IPS DF 4.7 (cell line): ENCODE measurements around the gene CD209.
"Not testable (repeated sequence)": the region's sequence is repeated elsewhere in the genome, so short reads cannot be mapped to it uniquely, and the experiment has no call there.

Experiments used
- DNase-seq: peaks from one replicate; pipeline ENCODE4 v3.0.0-alpha.2; 2013; ENCODE audit warnings: low spot score; ENCODE audit errors: extremely low read depth

CD209 gene

GRCh38 chr19:7769171-7769570, 21.8 kb upstream of the CD209 start:
- no peak for DNase-seq

DNA sequence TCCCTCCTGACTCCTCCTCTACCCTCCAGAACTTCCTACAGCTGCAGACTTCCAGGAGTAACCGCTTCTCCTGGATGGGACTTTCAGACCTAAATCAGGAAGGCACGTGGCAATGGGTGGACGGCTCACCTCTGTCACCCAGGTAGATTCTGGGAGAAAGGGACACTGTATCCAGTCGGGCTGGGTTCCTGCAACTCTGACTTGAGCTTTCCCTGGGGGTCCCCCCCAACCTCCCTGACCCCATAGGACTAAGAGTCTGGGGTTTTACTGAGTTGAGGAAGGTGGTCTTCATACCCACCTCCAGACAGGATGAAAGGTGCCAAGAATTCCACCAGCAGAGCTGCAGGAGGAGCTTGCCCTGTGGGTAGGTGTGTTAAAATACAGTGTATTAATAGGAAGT, 20.2 kb upstream of the CD209 start:
- DNase-seq: no peak

DNA sequence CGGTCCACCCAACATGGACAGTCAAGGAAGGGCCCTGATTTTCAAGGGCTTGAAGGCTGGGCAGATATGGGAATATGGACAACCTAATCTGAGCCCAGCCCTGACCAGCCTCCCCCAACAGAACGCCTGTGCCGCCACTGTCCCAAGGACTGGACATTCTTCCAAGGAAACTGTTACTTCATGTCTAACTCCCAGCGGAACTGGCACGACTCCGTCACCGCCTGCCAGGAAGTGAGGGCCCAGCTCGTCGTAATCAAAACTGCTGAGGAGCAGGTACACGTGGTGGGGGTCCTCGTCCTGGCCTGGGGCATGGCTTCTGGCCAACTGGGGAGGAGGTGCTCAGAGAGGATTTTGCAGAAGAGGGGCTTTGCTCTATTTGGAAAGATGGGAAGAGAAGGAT, 19.2 kb upstream of the CD209 start:
- DNase-seq: no peak

DNA sequence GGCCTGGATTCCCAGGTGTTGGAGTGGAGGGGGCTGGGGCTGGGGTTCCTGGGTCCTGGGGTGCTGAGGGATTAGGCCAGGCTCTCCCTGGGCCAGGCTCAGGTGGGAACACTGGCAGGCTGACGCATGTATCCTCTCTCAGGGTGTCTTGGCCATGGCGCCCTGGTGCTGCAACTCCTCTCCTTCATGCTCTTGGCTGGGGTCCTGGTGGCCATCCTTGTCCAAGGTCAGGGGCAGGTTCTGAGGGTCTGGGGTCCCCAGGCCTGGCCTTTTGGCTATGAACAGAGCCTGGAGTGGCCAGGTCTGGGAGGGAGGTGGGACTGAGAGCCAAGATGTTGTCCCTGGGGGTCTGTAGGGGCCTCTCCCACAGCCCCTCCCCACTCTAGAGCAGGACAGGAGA, 17.7 kb upstream of the CD209 start:
- not testable (repeated sequence) for DNase-seq

DNA sequence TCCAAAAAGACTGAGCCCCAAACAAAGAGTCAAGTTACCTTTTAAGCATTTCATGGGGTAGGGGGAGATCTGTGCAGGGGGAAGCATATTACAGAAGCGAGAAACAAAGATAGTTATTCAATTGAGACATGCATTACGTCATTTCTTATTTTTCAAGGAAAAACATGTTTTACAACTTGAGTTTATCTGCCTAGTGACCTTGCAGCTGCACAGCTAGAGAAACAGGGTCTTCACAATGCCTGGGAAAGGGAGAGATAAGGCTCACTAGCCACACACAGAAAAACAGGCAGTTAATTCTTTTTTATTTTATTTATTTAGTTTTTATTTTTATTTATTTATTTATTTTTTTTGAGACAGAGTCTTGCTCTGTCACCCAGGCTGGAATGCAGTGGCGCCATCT, 16.8 kb upstream of the CD209 start:
- not testable (repeated sequence) for DNase-seq

DNA sequence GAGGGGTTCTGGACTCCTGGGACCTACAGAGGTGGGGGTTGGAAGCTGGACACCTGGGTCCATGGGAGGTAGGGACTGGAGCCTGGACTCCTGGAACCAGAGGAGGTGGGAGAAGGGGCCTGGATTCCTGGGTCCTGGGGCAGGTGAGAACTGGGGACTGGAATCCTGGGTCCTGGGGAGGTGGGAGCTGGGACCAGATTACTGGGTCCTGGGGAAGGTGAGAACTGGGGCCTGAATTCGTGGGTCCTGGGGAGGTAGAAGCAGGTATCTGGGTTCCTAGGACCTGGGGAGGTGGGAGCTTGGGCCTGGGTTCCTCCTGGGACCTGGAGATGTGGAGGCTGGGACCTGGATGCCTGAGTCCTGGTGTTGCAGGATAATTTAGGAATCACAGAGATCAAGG, 16.4 kb upstream of the CD209 start:
- no peak for DNase-seq

DNA sequence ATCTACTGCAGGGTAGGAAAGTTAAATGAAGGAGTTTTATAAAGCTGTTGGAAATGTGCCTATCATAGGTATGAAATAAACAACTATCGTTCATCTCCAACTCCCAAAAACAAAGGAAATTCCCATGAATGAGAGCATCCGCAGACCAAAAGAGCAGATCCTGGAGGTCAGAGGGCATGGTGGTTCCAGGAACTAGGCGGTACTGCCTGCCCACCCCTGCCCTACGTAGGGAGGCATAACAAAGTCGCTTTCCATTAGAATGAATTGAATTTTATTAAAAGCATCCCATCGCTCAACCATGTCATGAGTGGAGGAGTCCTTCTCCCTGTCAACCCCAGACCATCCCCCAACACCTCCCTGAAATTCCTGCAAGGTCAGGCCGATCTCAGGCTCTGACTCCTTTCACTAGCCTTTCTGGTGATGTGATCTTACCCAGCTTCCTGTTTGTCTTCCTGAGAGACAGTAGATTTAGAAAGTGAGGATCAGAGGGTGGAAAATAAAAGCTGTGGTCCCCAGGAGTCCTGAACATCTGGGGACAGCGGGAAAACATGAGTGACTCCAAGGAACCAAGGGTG, 15.5 kb upstream of the CD209 start, which contains the start of gene CLEC4M:
CLEC4M (plus strand) TSS at position 525 of the 575 bp plus-strand sequence; CDS start at position 549, 24 bp downstream.
- DNase-seq: no peak

DNA sequence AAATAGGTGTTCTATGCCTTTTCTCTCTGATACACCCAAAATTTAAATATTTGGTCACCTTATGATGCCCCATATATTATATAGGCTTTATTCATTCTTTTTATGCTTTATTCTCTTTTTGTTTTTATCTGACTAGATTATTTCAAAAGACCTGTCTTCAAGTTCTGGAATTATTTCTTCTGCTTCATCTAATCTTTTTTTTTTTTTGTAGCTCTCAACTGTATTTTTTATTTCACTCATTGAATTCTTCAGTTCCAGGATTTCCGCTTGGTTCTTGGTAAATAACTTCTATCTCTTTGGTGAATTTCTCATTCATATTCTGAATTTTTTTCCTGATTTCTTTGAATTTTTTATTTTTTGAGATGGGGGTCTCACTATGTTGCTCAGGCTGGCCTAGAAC, 11.8 kb upstream of the CD209 start:
- DNase-seq: no peak

- DNase-seq: no peak
These were observed 10.0 kb upstream of the CD209 start for GRCh38 chr19:7757358-7757757.

GRCh38 chr19:7756258-7756657, 8.9 kb upstream of the CD209 start:
- no peak for DNase-seq

GRCh38 chr19:7751157-7751783, 3.9 kb upstream of the CD209 start:
- DNase-seq: no peak

DNA sequence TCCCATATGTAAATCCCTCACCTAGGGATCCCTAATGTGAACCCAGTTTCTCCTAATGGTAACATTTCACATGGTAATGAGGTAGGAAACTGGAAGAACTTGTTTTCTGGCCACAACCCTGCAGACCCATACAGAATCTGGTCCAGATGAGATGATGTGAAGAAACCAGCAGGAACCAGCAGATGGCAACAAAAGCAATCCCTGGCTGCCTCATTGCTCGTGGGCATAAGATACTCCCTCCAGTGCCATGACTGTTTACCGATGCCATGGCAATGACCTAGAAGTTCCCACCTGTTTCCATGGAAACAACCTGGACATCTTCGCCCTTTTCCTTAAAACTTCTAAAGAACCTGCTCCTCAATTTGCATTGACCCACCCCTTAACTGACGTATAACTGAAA, 1.4 kb upstream of the CD209 start:
- peak; percentile 92 for DNase-seq

GRCh38 chr19:7748171-7748570, 837 bp upstream of the CD209 start:
- DNase-seq: no peak

DNA sequence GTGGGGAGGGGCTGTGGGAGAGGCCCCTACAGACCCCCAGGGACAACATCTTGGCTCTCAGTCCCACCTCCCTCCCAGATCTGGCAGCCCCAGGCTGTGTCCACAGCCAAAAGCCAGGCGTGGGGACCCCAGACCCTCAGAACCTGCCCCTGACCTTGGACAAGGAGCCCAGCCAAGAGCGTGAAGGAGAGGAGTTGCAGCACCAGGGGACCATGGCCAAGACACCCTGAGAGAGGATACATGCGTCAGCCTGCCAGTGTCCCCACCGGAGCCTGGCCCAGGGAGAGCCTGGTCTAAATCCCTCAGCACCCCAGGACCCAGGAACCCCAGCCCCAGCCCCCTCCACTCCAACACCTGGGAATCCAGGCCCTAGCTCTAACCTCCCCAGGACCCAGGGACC, 1.0 kb downstream of the CD209 start:
- DNase-seq: not testable (repeated sequence)

DNA sequence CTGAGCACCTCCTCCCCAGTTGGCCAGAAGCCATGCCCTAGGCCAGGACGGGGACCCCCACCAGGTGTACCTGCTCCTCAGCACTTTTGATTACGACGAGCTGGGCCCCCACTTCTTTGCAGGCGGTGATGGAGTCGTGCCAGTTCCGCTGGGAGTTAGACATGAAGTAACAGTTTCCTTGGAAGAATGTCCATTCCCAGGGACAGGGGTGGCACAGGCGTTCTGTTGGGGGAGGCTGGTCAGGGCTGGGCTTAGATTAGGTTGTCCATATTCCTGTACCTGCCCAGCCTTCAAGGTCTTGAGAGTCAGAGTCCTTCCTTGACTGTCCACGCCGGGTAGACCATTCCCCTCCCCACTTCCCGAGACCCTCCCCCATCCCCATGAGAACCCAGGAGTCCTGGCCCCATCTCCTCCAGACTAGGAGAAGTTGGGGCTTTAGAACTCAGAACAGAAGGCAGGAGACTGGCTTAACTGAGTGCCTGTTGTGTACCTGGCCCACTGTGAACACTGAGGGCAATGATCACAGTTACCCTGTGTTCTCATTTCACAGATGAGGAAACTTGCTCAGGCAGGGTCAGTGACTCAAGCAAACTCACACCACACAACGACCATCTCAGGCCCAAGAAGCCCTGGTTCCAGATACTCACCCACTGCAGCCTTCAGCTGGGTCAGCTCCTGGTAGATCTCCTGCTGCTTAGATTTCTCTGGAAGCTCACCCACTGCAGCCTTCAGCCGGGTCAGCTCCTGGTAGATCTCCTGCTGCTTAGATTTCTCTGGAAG, 2.3 kb downstream of the CD209 start:
- no peak for DNase-seq

DNA sequence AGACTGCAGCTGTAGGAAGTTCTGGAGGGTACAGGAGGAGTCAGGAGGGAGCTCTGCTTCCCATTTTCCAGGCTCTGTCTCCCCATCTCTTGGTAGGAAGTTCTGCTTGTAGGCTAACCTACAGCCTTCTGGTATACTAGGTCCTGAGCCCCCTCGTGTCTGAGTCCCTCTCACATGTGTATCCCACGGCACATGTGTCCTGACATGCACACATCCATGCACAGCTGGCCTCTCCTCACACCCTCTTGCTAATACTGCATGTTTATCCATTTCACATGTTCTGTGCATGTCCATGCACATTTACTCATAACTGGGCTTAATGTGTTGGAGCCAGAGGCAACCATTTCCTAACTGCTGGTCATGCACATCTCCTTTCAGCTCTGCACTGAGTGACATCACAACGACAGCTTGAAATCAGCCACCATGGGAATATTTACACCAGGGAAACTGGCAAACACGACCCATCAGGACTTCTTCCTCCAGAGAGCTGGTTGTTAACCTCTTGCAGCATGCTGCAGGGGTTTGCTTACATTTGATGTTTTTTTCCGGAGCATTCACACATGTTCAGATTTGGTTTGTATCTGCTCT, 3.0 kb downstream of the CD209 start:
- no peak for DNase-seq

DNA sequence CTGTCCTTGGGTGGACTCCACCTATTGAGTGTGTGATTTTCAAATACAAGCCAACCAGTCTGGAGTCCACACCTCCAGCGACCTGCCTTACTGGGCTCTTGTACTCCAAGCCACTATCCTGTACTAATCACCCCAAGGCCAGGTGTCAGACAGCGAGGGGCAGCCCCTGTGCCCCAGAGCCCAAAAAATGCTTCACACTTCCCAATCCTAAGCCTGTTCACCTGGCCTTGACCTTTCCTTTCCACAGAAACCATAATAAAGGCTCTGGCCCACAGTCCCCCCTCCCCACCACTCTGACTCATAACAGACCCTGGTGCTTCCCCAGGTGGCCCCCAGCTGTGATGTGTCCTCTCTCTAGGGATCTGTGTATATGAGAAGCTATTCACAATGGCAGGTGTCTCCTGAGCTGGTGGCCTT, 3.9 kb downstream of the CD209 start:
- no peak for DNase-seq

DNA sequence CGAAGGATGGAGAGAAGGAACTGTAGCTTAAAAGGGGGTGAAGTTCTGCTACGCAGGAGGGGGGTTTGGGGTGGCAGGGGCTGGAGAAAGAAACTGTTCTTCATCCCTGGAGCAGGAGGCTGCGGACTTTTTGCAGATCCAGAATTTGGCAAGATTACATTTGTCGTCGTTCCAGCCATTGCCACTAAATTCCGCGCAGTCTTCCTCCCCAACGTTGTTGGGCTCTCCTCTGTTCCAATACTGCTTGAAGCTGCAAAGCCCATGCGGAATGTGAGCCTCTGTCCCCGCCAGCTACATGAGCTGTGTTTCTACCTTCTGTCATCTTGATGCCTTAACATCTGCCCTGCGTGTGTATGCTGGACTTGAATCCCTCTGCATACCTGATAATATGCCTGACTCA, 4.3 kb downstream of the CD209 start:
- no peak for DNase-seq

DNA sequence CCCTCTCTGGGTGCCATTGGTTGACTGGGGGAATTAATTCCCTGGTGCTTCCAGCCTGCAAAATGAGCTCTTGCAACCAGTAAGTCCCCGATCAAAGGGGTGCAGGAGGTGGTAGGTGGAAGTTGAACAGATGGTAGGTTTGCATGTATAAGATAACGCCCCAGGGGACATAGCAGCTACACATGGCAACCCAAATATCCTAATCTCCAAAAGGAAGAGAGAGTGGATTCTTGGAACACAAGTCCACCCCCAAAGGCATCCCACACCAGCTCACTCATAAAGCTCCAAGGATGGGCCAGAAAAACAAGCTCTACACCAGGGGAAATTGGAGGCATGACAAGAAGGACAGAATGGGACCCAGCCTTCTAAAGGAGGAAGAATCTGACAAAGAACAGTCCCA, 4.8 kb downstream of the CD209 start:
- DNase-seq: no peak

GRCh38 chr19:7740682-7741054, 6.7 kb downstream of the CD209 start:
- DNase-seq: no peak

DNA sequence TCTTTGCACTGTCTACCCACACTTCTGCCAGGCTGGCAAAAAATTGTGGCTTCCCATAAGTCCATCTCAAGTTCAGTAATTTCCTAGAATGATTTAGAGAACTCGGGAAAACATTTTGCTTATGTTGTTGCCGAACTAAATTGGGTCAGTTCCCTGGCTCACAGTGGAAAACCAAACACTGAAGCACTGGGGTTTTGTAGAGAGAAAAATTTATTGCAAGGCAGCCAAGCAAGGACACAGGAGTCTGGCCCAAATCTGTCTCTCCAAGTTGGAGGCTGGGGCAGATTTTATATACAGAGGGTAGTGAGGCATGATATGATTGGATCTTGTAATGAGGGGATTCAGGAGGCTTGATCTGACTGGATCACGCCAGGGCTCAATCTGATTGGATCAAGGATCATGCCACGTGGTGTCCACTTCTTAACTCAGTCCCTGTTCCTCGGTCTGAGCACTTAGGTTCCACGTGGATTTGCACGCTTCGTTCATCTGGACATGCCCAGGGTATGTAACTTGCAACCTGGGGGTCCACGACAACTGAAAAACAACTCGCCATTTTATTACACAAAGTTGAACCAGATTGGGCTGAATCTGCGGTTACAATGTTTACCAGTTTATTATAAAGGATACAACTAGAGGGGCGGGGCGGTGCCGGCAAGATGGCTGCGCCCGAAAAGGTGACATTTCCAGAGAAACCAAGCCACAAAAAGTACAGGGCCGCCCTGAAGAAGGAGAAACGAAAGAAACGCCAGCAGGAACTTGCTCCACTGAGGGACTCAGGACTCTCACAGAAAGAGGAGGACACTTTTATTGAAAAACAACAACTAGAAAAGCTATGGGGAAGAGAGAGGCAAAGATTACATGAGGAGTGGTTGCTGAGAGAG, 7.3 kb downstream of the CD209 start:
- DNase-seq: no peak
